Stimulated activated CD4-positive, alpha-beta T cell treated with anti-CD3 and anti-CD28 coated beads, Interleukin-2, amount 100 ng/mL, for 48 hours (primary cell): Measurements from ENCODE around the gene MRC2.
A peak's percentile ranks its signal among the peaks of the same experiment; 100 is the strongest.

Experiments used
- DNase-seq, 2 donors: peaks; one replicate each; pipeline ENCODE4 v3.0.0-alpha.2; 2020

MRC2 gene

DNA sequence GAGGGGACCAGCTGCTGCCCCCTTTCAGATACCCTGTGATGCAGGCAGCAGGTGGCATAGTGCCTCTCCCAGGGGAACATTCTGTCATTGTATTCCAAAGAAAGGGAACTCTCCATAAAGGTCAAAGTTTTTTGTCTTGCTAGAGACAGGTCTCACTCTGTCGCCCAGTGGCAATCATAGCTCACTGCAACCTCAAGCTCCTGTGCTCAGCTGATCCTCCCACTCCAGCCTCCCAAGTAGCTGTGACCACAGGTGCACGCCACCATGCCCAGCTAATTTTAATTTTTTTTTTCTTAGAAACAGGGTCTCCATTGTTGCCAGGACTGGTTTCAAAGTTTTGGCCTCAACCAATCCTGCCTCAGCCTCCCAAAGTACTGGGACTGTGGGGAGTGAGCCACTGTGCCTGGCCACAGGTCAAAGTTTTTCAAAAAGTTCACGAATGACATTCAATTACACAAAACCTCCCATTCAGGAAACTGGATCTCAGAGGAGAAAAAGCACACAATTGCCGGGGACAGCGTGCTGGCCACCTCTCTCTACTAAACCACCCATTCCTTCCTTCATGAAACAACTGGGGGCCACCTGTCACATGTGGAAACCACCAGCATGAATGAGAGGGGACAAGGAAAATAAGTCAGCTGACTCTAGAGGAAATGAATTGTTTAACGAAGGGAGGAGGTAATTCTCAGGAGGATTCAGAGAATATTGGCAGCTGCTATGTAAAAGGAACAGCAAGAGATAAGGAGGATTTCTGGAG is 100.6 kb downstream of the MRC2 start:
- DNase-seq = no peak

GRCh38 chr17:62732125-62732524 is 104.7 kb downstream of the MRC2 start:
- DNase-seq = no peak

DNA sequence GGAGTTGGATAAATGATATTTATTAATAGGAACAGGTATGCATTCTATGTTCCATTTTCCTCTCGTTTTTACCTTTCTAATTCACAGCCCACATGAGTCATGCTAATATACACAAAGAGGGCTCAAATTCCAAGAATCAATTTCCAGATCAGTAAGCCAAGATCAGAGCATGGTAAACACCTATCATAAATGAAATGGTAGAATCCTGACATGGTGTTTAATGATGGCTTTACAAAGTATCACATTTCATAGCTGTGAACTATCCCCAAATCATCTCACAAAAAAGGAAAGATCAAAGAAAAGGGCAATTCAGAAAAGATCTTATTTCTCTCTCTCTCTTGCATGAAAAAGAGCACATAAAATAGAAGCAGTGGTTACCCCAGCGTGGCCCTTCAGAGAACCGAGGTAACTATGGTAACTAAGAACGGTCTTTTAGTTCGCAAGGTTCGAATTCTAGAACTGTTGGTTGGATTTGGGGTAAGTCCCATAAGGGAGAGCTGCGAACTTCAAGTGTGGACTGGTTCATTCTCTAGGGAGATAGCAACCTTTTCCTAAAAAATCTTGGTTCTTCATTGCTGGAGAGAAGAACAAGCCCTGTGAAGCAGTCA is 107.7 kb downstream of the MRC2 start:
- no peak for DNase-seq

GRCh38 chr17:62737513-62737912 is 110.0 kb downstream of the MRC2 start:
- peak; percentile 19 to 39 for DNase-seq

GRCh38 chr17:62738281-62738680 is 110.8 kb downstream of the MRC2 start:
- DNase-seq = no peak

GRCh38 chr17:62739645-62740388 is 112.3 kb downstream of the MRC2 start:
- no peak for DNase-seq

- no peak for DNase-seq
Observed at GRCh38 chr17:62741290-62741689, 113.8 kb downstream of the MRC2 start.
